ENCODE results near the gene PRSS57.
"Not testable (repeated sequence)": the region's sequence is repeated elsewhere in the genome, so short reads cannot be mapped to it uniquely, and the experiment has no call there.

PRSS57 gene

DNA sequence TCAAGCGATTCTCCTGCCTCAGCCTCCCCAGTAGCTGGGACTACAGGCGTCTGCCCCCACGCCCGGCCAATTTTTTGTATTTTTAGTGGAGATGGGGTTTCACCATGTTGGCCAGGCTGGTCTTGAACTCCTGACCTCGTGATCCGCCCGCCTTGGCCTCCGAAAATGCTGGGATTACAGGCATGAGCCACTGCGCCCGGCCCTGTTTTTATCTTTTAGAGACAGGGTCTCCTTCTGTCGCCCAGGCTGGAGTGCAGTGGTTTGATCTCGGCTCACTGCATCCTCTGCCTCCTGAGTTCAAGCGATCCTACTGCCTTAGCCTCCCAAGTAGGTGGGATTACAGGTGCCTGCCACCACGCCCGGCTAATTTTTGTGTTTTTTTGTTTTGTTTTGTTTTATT is 3.3 kb upstream of the PRSS57 start:
- in situ Hi-C loops (cut with HindIII; ENCODE audit: low sequenced_read_pairs): not testable (repeated sequence)

DNA sequence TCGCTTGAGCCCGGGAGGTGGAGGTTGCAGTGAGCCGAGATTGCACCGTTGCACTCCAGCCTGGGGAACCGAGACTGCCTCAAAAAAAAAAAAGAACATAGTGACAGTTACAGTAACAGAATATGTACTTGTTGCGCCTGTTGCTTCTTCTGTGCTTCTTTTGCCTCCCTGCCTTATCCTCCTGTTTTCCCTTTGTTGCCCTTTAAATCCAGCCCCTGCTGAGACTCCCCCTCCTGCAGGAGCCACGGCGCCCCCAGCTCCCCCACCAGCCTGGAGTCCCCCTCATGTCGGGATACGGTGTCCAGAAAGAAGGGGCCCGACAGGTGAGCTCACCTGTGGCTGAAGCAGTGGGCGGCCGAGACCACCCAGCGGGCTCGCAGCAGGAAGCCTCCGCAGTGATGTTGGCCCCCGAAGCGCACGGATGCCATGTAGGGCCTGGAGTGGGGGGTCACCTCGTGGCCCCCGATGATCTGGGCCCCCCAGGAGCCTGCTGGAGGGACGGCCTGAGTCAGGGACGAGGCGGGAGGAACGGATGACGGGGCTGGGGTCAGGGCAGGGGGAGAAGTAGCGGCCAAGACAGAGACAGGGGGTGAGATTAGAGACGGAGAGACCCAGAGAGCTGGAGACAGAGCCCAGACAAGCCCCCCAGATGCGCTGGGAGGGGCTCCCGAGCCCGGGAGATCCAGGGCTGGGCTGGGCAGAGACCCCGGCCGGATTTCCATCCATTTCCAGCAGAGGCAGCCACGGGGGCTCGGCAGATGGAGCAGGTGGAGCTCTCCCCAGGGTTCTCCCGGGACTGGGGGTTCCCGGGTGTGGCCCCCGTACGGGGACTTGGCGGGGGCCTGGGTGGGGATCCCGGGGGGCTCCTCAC is 536 bp downstream of the PRSS57 start:
- in situ Hi-C loops (cut with HindIII; ENCODE audit: low sequenced_read_pairs): no loop called here

DNA sequence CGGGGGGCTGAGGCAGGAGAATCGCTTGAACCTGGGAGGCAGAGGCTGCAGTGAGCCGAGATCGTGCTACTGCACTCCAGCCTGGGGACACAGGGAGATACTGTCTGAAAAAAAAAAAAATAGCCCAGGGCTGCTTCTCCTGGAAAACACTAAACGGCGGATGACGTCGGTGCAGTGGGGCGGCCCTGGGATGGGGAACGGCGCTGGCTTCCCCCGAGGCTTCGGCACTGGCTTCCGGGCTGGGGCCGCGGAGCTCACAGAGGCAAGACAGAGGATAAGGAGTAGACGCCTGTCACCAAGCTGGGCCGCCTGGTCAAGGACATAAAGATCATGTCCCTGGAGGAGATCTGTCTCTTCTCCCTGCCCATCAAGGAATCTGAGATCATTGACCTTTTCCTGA is 5.0 kb downstream of the PRSS57 start:
- in situ Hi-C loops (cut with HindIII; ENCODE audit: low sequenced_read_pairs): no loop called here

DNA sequence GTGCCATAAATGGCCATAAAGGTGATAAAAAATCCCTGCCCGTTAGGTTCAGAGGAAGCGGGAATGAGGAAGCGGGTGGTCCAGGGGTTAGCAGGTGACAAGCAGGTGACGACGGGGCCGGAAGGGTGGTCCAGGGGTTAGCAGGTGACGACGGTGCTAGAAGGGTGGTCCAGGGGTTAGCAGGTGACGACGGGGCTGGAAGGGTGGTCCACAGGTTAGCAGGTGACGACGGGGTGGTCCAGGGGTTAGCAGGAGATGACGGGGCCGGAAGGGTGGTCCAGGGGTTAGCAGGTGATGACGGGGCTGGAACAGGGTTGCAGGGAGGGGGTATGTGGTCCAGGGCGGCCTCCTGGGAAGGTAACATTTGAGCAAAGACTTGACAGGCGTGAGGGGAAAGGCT is 6.3 kb downstream of the PRSS57 start:
- in situ Hi-C loops (cut with HindIII; ENCODE audit: low sequenced_read_pairs): no loop called here

DNA sequence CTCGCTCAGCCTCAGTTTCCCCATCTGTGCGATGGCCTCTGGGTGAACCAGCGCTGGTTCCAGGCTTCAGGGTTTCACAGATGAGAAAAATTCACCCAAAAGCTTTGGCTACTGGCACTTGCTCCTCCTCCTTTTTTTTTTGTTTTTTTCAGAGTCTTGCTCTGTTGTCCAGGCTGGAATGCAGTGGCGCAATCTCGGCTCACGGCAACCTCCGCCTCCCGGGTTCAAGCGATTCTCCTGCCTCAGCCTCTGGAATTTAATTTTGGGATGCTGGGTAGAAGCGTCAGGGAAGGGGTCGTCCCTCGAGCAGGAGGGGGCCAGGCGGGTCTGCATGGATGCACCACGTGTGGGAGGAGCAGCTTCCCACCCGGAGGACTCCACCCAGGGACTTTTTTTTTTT is 7.0 kb downstream of the PRSS57 start:
- in situ Hi-C loops (cut with HindIII; ENCODE audit: low sequenced_read_pairs): no loop called here

DNA sequence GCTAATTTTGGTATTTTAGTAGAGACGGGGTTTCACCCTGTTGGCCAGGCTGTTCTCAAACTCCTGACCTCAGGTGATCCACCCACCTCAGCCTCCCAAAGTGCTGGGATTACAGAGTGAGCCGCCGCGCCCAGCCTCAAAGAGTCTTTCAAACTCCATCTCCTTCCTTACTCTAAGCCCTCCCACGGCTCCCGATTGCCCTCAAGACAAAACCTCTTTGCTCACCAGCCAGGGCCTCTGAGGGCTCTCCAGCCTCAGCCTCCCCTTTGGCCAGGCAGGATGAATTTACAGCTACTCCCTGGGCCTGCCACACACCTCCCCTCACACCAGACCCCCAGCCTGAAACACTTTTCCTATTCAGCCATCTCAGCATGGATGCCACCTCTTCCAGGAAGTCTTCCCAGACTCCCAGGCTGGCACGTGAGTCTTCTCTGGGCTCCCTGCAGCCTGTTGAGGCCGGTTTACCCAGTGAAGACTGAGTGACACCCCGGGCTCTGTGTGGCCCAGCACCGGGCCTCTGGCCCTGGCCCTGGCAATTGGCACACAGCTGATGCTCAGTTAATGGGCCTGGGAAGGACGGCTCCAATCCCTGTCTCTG is 7.6 kb downstream of the PRSS57 start:
- in situ Hi-C loops (cut with HindIII; ENCODE audit: low sequenced_read_pairs): no loop called here

DNA sequence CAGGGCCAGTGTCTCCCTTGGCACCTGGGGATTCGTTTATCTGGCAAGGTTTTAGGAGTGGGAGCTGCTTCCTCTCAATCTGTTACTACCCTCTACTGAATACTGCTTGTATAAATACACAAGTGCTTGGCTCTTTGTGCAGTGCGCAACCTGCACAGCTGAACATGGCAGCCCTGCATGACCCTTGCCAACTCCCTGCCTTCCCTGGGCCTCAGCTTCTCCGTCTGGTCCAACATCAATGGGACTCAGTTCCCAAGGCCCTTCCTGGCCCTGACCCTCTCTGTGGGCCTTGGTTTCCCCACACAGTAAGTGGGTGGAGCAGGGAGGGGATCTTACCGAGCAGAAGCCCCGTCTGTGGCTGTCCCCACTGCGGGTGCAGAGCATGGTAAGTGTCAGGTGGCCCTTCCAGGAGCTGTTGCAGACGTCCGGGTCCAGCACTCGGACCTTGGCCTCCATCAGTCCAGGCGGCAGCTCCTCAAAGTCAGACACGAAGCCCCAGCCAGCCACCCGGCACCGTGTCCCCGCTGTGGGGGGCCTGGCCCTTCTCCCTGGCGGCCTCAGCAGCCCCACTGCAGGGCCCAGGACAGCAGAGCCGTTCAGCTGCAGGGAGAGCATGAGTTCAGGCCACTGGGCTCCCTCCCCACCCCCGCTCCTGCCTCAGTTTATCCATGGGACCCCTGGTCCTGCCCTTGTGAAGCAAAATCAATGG is 8.5 kb downstream of the PRSS57 start:
- in situ Hi-C loops (cut with HindIII; ENCODE audit: low sequenced_read_pairs): no loop called here

DNA sequence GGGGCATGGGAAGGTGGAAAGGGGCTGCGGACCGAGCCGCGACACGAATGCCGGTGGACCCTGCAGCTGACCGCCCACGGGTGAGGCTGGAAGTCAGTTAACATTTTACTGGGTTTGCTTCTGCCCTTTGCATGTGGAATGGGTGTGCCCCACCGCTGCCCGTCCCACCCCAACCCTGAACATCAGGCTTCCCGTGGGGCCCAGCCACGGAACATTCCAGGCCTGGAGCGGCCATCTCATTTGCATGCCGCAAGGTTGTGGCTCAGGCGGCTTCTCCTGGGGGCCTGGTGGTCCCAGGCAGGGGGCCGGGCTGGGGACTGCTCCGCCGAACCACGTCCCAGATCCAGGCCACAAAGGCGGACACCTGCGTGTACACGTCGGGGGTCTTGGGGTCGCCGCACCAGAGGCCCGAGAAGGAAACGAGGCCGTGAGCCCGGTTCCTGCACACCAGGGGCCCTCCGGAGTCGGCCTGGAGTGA is 9.8 kb downstream of the PRSS57 start:
- in situ Hi-C loops (cut with HindIII; ENCODE audit: low sequenced_read_pairs): no loop called here

DNA sequence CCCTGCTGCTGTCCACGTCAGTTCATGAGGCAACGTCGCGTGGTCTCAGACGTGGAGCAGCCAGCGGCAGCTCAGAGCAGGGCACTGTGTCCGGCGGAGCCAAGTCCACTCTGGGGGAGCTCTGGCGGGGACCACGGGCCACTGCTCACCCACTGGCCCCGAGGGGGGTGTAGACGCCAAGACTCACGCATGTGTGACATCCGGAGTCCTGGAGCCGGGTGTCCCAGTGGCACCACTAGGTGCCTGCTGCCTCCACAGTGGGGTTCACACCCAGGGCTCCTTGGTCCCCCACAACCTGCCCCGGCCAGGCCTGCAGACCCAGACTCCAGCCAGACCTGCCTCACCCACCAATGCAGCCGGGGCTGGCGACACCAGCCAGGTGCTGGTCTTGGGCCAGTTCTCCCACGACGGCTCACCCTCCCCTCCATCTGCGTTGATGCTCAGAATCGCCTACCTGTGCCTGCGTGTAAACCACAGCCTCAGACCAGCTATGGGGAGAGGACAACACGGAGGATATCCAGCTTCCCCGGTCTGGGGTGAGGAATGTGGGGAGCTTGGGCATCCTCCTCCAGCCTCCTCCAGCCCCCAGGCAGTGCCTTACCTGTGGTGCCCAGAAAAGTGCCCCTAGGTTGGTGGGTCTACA is 12.5 kb downstream of the PRSS57 start:
- in situ Hi-C loops (cut with HindIII; ENCODE audit: low sequenced_read_pairs): no loop called here

DNA sequence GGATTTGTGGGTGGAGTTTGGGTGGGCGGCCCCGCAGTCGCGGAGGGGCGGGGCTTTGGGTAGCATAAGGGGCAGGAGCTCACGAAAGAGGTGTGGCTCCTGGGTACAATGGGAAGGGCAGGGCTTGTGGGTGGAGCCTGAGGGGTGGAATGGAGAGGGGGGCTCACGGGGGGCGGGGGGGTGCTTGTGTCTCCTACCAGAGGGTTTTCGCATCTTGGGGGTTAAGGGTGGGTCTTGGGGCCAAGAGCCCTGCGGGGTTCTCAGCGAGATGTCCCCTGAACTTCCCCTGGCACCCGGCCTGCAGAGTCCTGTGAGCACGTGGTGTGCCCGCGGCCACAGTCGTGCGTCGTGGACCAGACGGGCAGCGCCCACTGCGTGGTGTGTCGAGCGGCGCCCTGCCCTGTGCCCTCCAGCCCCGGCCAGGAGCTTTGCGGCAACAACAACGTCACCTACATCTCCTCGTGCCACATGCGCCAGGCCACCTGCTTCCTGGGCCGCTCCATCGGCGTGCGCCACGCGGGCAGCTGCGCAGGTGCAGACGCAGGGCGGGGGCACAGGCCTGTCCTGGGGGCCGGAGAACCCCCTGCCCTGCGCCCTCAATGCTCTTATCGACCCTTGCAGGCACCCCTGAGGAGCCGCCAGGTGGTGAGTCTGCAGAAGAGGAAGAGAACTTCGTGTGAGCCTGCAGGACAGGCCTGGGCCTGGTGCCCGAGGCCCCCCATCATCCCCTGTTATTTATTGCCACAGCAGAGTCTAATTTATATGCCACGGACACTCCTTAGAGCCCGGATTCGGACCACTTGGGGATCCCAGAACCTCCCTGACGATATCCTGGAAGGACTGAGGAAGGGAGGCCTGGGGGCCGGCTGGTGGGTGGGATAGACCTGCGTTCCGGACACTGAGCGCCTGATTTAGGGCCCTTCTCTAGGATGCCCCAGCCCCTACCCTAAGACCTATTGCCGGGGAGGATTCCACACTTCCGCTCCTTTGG is 13.9 kb downstream of the PRSS57 start:
- in situ Hi-C loops (cut with HindIII; ENCODE audit: low sequenced_read_pairs): no loop called here

DNA sequence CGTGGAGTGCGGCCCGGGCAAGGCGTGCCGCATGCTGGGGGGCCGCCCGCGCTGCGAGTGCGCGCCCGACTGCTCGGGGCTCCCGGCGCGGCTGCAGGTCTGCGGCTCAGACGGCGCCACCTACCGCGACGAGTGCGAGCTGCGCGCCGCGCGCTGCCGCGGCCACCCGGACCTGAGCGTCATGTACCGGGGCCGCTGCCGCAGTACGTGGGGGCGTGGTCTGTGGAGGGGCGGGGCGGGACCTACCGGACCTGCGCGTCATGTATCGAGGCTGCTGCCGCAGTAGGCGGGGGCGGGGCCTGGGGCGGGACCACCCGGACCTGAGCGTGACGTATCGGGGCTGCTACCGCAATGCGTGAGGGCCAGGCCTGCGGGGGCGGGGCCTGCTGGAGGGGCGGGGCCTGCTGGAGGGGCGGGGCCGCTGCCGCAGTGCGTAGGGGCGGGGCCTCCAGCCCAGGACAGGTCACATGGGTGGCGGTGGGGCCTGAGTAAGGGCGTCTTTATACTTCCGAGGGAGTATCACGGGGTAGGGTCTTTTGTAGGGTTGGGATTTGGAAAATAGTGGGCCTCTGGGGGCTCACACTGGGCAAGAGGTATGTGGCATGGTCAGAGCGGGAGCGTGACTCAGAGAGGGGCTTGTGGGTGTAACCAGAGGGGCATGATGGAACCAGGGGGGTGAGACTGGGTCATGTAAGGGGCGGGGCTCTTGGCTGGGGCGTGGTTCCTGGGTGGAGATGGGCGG is 14.8 kb downstream of the PRSS57 start:
- in situ Hi-C loops (cut with HindIII; ENCODE audit: low sequenced_read_pairs): no loop called here

DNA sequence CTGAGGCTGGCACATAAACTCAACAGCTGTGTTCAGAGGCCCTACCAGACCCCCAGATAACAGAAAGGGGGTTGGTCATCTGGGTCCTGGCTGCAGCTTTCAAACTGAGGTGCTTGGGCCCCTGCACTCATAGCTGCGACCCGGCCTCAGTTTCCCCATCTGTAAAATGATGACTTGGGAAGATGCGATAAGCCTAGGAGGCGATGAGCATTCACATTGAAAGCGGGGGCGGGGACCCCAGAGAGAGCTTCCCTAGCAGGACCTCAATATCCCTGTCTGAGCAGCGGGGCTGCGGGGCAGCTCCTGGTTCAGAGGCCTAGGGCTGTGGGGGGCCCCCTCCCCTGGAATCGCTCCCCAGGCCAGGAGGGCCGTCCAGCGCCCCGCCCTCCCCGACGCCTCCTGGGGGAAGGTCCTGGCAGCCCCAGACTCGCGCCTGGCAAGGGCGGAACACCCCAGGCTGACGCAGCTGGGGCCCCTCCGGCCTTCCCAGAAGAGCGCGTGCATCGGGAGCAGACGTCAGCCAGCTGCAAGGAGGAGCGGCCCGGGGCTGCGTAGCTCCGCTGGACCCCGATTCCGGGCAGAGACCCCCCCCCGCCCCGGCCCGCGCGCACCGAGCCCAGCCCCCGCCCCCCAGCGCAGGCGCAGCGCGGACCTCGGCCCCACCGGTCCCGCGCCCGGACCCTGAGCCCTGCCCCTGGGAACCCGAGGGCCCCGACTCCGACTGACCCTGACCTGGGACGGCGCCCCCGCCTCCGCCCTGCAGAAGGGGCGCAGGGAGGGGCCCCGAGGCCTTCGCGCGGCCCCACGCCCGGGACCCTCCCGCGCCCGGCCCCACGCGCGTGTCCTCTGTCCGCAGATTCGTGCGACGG is 15.6 kb downstream of the PRSS57 start:
- in situ Hi-C loops (cut with HindIII; ENCODE audit: low sequenced_read_pairs): no loop called here

DNA sequence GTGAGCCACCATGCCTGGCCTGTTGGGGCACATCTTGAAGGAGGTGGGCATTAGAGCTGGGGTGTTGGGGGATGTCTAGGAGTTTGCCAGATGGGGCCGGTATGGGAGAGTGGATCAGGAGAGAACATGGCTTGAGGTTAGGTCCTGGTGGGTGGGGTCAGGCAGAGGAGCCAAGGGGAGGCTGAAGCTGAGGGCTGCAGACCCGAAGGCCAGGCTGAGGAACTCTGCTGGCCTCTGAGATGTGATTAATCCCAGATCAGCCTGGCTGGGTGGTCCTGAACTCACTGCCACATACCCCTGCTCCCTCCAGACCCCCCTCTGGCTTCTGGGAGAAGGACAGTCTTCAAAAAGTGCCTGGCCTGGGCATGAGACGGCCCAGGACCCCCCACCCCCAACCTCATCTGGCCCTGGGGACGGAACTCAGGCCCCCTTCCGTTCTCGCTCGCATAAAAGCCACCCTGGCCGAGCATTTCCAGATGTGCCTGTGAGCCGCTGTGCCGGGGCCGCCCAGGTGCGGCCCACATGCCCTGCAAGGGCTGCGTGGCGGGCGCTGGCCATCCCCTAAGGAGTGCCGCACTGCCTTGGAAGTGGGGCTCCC is 16.4 kb downstream of the PRSS57 start:
- in situ Hi-C loops (cut with HindIII; ENCODE audit: low sequenced_read_pairs): no loop called here

DNA sequence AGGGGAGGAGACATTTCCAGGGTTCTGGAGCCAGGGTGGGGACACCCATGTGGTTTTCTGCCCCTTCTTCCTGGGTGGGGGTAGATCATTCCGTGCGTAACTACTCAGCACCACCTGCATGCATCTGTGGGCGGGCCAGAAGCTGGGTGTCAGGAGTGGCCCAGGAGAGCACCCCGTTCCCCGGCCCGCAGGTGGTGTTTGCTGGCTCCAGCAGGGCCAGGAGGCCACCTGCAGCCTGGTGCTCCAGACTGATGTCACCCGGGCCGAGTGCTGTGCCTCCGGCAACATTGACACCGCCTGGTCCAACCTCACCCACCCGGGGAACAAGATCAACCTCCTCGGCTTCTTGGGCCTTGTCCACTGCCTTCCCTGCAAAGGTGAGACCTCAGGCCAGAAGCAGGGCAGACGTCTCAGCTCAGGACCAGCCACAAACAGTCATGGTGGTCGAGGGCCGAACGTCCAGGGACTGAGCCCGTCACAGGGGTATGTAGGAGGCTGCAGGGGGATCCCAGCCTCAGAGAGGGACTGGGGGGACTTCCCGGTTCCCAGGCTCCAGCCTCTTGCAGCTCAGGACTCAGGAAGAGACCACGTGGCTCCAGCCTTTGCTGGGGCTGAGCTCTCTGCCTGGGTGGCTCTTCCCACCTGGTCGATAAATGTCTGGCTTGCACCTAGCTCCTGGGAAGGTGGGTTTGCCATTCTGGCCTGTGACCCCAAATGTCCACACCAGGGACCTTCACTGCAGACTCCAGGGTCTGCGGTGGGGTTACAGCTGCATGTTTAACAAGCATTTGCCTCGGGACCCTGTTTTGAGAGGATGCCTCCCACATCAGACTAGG is 17.4 kb downstream of the PRSS57 start:
- in situ Hi-C loops (cut with HindIII; ENCODE audit: low sequenced_read_pairs): no loop called here

DNA sequence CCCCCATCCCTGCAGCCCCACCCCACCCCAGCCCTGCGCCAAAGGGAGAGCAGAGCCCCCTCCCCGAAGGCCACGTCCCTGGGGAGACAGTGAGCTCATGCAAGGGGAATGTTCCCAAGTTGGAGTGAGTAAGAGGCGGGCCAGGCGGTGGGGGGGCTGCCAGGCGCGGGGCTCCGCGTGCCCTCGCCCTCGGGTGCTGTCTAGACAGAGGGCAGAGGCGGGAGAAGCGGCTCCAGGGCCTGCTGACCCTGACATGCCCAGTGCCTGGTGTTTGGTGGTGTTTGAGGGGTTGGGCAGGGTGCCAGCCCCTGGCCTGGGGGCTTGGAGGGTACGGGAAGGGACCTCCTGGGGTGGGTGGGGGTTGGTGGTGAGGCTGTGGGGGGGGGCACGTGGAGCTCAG is 18.1 kb downstream of the PRSS57 start:
- in situ Hi-C loops (cut with HindIII; ENCODE audit: low sequenced_read_pairs): no loop called here

DNA sequence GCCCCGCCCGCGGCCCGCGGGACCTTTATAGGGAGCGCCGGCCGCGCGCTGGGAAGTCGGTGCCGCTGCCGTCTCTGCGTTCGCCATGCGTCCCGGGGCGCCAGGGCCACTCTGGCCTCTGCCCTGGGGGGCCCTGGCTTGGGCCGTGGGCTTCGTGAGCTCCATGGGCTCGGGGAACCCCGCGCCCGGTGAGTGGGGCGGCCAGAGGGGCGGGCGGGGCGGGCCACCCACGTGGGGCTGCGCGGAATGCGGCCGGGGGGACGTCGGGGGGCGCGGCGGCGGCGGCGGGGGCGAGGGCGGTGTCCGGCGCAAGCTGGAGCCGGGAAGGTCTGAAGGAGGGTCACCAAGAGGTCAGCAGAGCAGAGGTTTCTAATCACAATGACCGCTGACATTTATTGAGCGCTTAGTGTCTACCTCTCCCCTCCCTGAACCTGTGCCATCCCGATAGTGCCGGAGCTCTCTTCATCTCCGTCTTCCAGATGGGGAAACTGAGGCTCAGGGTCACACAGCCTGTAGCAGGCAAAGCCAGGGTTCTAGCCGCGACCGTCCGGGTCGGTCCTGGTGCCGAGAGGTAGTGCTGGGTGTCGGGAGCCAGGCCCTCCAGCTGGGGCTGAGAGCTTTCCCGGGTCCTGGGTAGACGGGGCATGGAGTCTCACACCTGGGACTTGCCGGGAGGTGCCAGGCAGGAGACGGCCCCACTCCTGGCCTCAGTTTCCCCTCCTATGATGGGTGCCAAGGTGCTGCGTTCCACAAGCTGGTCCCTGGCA is 18.7 kb downstream of the PRSS57 start, which contains the start of gene FSTL3:
Gene FSTL3 (plus strand): TSS at position 54 of the 767 bp plus-strand sequence. CDS start 32 bp downstream, at position 86.
- in situ Hi-C loops (cut with HindIII; ENCODE audit: low sequenced_read_pairs): no loop called here
